ENCODE results near the gene ZMIZ1. TPM values are rescaled to one million over a fixed set of nuclear protein-coding genes. Genes with fewer than 3 reads are reported as not detected.

Gene ZMIZ1
- total RNA-seq, 2 experiments from 2014 or later: 14.6 to 15.5 TPM

DNA sequence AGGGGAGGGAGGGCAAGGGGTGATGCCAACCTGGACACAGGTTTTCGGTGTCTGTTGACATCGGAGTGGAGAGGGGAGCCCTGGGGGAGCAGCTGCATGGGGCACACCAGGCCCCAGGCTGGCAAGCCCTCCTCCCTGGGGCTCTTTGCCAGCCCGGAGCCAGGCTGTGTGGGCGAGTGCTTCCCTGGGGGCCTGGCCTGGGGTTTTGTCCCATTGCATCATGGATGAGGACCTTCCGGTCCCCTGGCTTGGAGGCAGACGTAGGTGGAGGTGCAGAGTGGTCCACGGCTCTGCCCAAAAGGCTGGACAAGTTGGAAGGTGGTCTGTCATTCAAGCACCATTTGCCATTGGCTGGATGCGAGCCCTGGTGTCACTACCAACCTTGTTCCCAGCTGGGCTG, 34.8 kb downstream of the ZMIZ1 start:
- peaks cover 59% of the 10 kb centered on the region for H3K4me1 ChIP-seq (ENCODE audit: insufficient read depth, low read length)
- H3K4me1 Mint-ChIP-seq (ENCODE audit: low read depth): peaks cover 59% of the 10 kb centered on the region
- H3K36me3 Mint-ChIP-seq (ENCODE audit: low read depth): no peaks in the 10 kb centered on the region
- H3K27ac Mint-ChIP-seq: no peak overlapping the region
- DNase-seq: no peak
- TF ChIP-seq, protein P1, sequence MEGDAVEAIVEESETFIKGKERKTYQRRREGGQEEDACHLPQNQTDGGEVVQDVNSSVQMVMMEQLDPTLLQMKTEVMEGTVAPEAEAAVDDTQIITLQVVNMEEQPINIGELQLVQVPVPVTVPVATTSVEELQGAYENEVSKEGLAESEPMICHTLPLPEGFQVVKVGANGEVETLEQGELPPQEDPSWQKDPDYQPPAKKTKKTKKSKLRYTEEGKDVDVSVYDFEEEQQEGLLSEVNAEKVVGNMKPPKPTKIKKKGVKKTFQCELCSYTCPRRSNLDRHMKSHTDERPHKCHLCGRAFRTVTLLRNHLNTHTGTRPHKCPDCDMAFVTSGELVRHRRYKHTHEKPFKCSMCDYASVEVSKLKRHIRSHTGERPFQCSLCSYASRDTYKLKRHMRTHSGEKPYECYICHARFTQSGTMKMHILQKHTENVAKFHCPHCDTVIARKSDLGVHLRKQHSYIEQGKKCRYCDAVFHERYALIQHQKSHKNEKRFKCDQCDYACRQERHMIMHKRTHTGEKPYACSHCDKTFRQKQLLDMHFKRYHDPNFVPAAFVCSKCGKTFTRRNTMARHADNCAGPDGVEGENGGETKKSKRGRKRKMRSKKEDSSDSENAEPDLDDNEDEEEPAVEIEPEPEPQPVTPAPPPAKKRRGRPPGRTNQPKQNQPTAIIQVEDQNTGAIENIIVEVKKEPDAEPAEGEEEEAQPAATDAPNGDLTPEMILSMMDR (IDR thresholded peaks at IDR 0.05): no peak
- CTCF ChIA-PET: no interaction called here
- H3K9me3 Mint-ChIP-seq: no peaks in the 10 kb centered on the region
- no peaks in the 10 kb centered on the region for H3K27me3 Mint-ChIP-seq
- POLR2A ChIA-PET: no interaction called here
- intact Hi-C loops (cut with DNase I, micrococcal nuclease): no loop called here
- H3K27ac ChIP-seq (ENCODE audit: low read depth in 1 of 2, low read length in 2 of 2): no peak overlapping the region
- H3K36me3 ChIP-seq (ENCODE audit: insufficient read depth, low read length): no peaks in the 10 kb centered on the region
- no peaks in the 10 kb centered on the region for H3K9me3 ChIP-seq (ENCODE audit: control insufficient read depth in 1 of 2, insufficient read depth in 1 of 2, low read length in 2 of 2)
- no peak overlapping the region for H3K4me3 ChIP-seq (ENCODE audit: low read length)
- ATAC-seq (ENCODE audit: poor library complexity): no peak
- H3K4me3 Mint-ChIP-seq: no peak overlapping the region
- no peaks in the 10 kb centered on the region for H3K27me3 ChIP-seq (ENCODE audit: control insufficient read depth in 1 of 2, insufficient read depth in 2 of 2, low read length in 2 of 2)

DNA sequence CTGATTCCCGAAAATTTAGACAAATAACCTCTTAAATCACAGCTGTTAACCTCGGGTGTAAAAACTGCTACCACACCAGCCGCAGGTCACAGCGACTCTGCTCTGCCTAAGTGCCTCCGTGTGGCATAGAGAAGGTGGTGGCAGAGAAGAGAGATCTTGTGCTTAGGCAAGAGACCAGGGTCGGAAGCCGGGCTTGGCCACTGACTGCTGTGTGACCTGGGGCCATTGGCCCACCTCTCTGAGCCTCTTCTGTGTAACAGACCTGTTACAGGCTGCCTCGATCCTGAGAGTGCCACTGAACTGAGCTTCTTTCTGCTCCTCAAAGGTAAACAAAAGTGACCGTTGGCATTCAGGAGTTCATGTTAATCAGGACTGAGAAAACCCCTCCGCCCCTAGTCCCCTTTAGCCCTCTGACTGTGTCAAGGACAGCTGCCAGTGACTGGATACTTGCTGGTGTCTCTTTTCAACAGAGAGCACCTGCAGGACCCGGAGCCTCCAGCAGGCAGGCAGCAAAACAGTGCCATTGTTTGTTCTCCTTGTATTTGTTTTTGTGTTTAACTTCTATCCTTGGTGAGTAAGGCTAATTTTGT, 36.5 kb downstream of the ZMIZ1 start:
- Histone ChIP-seq H3K27ac (ENCODE audit: low read depth in 1 of 2, low read length in 2 of 2) (no peak overlapping the region), H3K9me3 (ENCODE audit: control insufficient read depth in 1 of 2, insufficient read depth in 1 of 2, low read length in 2 of 2) (no peaks in the 10 kb centered on the region), H3K36me3 (ENCODE audit: insufficient read depth, low read length) (peaks cover under 1% of the 10 kb centered on the region), H3K4me3 (ENCODE audit: low read length) (no peak overlapping the region), H3K27me3 (ENCODE audit: control insufficient read depth in 1 of 2, insufficient read depth in 2 of 2, low read length in 2 of 2) (no peaks in the 10 kb centered on the region), H3K4me1 (ENCODE audit: insufficient read depth, low read length) (peaks cover 51% of the 10 kb centered on the region)
- POLR2A ChIA-PET: no interaction called here
- Mint-ChIP-seq H3K27me3 (no peaks in the 10 kb centered on the region), H3K36me3 (ENCODE audit: low read depth) (no peaks in the 10 kb centered on the region), H3K4me3 (no peak overlapping the region), H3K4me1 (ENCODE audit: low read depth) (peaks cover 54% of the 10 kb centered on the region), H3K27ac (no peak overlapping the region), H3K9me3 (no peaks in the 10 kb centered on the region)
- ATAC-seq (ENCODE audit: poor library complexity) (no peak), DNase-seq (no peak)
- intact Hi-C loops (cut with DNase I, micrococcal nuclease): no loop called here
- CTCF ChIA-PET: no interaction called here
- TF ChIP-seq, protein P1 (IDR thresholded peaks at IDR 0.05): no peak

DNA sequence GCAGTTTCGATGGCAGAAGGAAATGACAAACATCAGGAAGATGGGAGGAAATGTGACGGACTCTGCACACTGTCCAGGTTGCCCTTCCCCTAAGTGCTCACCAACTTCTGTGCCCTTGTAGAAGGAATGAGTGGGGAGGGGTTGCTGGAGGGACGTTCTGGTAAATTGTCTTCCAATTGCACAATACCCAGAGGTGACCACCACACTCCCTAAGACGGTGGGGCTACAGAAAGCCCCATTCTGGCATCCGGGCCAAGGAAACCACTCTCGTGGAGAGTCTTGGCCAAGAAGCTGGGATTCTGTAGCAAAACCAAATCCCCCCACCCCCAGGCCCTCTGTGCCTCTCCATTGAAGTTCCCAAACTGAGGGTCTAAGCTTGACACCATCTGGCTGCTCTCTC, 37.1 kb downstream of the ZMIZ1 start:
- Mint-ChIP-seq H3K9me3 (no peaks in the 10 kb centered on the region), H3K27me3 (no peaks in the 10 kb centered on the region), H3K4me3 (no peak overlapping the region), H3K36me3 (ENCODE audit: low read depth) (no peaks in the 10 kb centered on the region), H3K4me1 (ENCODE audit: low read depth) (peaks cover 48% of the 10 kb centered on the region), H3K27ac (no peak overlapping the region)
- CTCF ChIA-PET: no interaction called here
- Histone ChIP-seq H3K27ac (ENCODE audit: low read depth in 1 of 2, low read length in 2 of 2) (no peak overlapping the region), H3K27me3 (ENCODE audit: control insufficient read depth in 1 of 2, insufficient read depth in 2 of 2, low read length in 2 of 2) (no peaks in the 10 kb centered on the region), H3K4me3 (ENCODE audit: low read length) (no peak overlapping the region), H3K9me3 (ENCODE audit: control insufficient read depth in 1 of 2, insufficient read depth in 1 of 2, low read length in 2 of 2) (no peaks in the 10 kb centered on the region), H3K4me1 (ENCODE audit: insufficient read depth, low read length) (peaks cover 47% of the 10 kb centered on the region), H3K36me3 (ENCODE audit: insufficient read depth, low read length) (peaks cover 5% of the 10 kb centered on the region)
- POLR2A ChIA-PET: no interaction called here
- ATAC-seq (ENCODE audit: poor library complexity) (no peak), DNase-seq (no peak)
- intact Hi-C loops (cut with DNase I, micrococcal nuclease): no loop called here
- TF ChIP-seq, protein P1 (IDR thresholded peaks at IDR 0.05): no peak

Data from CD4-positive, alpha-beta T cell (primary cell).